OCI-M2 (cell line): ENCODE results near the gene PRKAA1.

Experiments used
- DNase-seq: peaks from one replicate; lab custom pipeline; 2025; ENCODE audit not compliant: unreplicated experiment; lab: John Stamatoyannopoulos, UW

PRKAA1 gene

GRCh38 chr5:40781843-40782409 lies 16.2 kb downstream of the PRKAA1 start:
- no peak for DNase-seq

GRCh38 chr5:40780858-40781257 lies 17.3 kb downstream of the PRKAA1 start:
- DNase-seq = no peak

- no peak for DNase-seq
Measured at GRCh38 chr5:40780199-40780598, 18.0 kb downstream of the PRKAA1 start.

- no peak for DNase-seq
Measured at GRCh38 chr5:40779561-40779960, 18.6 kb downstream of the PRKAA1 start.

GRCh38 chr5:40778133-40778532 lies 20.0 kb downstream of the PRKAA1 start:
- no peak for DNase-seq

- no peak for DNase-seq
Measured at GRCh38 chr5:40776658-40776977, 21.6 kb downstream of the PRKAA1 start.

GRCh38 chr5:40775846-40776657 lies 22.1 kb downstream of the PRKAA1 start:
- DNase-seq = no peak

- DNase-seq = no peak
Measured at GRCh38 chr5:40775085-40775845, 22.9 kb downstream of the PRKAA1 start.

GRCh38 chr5:40774623-40775022 lies 23.6 kb downstream of the PRKAA1 start:
- no peak for DNase-seq

GRCh38 chr5:40770764-40771163 lies 27.4 kb downstream of the PRKAA1 start:
- DNase-seq = no peak

- no peak for DNase-seq
Measured at GRCh38 chr5:40762705-40763104, 35.5 kb downstream of the PRKAA1 start.

GRCh38 chr5:40757400-40757799 lies 40.8 kb downstream of the PRKAA1 start:
- no peak for DNase-seq

- DNase-seq = peak; percentile 48
Measured at GRCh38 chr5:40755407-40756365, 42.5 kb downstream of the PRKAA1 start, which contains the start of gene TTC33. Gene TTC33 (minus strand): TSS chr5:40755961. CDS start chr5:40747018, 8,943 bp downstream.

- no peak for DNase-seq
Measured at GRCh38 chr5:40755093-40755406, 43.1 kb downstream of the PRKAA1 start.

GRCh38 chr5:40754381-40755092 lies 43.6 kb downstream of the PRKAA1 start:
- DNase-seq = no peak

- no peak for DNase-seq
Measured at GRCh38 chr5:40746703-40747102, 51.5 kb downstream of the PRKAA1 start.

GRCh38 chr5:40743771-40744170 lies 54.4 kb downstream of the PRKAA1 start:
- DNase-seq = no peak

- DNase-seq = no peak
Measured at GRCh38 chr5:40738502-40738901, 59.7 kb downstream of the PRKAA1 start.

- DNase-seq = no peak
Measured at GRCh38 chr5:40736103-40736875, 61.9 kb downstream of the PRKAA1 start.

GRCh38 chr5:40735609-40736008 lies 62.6 kb downstream of the PRKAA1 start:
- no peak for DNase-seq
